SK-N-SH treated with all-trans-retinoic acid at 6 μM for 48 hours (cell line): ENCODE measurements around the gene PTPN13.

Experiments
- BACH2 ChIP-seq: fragments of 250-450 bp; sonication (Bioruptor Pico); IDR thresholded peaks from 2 replicates; pipeline ENCODE4 v1.9.0; 2021; ENCODE audit warnings: mild to moderate bottlenecking, borderline replicate concordance
- OSR1 ChIP-seq: fragments of 250-450 bp; sonication (Bioruptor Pico); IDR thresholded peaks from 2 replicates; pipeline ENCODE4 v1.8.0; 2022; ENCODE audit warnings: moderate library complexity, mild to moderate bottlenecking, inconsistent platforms
- TCF4 ChIP-seq: fragments of 250-450 bp; sonication (Bioruptor Pico); IDR thresholded peaks from 2 replicates; pipeline ENCODE4 v1.8.0; 2021; ENCODE audit warnings: mild to moderate bottlenecking, moderate library complexity, borderline replicate concordance
- TOX ChIP-seq: fragments of 250-450 bp; sonication (Bioruptor Pico); IDR thresholded peaks from 2 replicates; pipeline ENCODE4 v1.8.0; 2021; ENCODE audit warnings: mild to moderate bottlenecking, moderate library complexity, borderline replicate concordance
- ZFP3 ChIP-seq: fragments of 250-450 bp; sonication (Bioruptor Pico); IDR thresholded peaks from 2 replicates; pipeline ENCODE4 v1.5.0; 2020; ENCODE audit warnings: mild to moderate bottlenecking, moderate library complexity
- ZNF70 ChIP-seq: fragments of 450-650 bp; formaldehyde crosslinking; IDR thresholded peaks from 2 replicates; pipeline ENCODE4 v1.5.0; 2020; ENCODE audit warnings: mild to moderate bottlenecking, moderate library complexity
- TF ChIP-seq, protein P1 (sequence below): fragments of 250-450 bp; sonication (Bioruptor Pico); IDR thresholded peaks from 2 replicates; pipeline ENCODE4 v1.8.0; 2020; ENCODE audit warnings: mild to moderate bottlenecking, moderate library complexity, borderline replicate concordance

DNA sequence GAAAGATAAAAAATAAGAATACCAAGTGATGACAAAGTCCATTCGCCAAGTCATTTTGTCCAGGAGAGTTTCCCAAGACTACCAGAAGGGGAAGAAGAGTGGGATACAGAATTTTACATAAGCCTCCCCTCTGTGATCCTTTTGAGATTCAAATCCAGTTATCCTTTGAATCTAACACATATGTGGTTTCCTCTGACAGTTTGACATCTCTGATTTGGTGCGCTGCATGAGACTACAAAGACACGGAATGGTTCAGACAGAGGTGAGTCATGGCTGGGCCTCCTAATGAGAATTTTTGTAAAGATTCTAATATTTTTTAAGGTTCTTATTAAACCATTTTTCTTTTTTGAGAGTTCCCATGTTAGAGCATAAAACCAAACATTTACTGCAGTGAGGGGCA is 216.7 kb downstream of the PTPN13 start:
- TF ChIP-seq TOX (no peak), OSR1 (CRISPR knock-in tag) (no peak), BACH2 (CRISPR knock-in tag) (no peak), ZFP3 (CRISPR knock-in tag) (no peak), ZNF70 (CRISPR knock-in tag) (no peak), TCF4 (CRISPR knock-in tag) (no peak)
- TF ChIP-seq, protein P1, sequence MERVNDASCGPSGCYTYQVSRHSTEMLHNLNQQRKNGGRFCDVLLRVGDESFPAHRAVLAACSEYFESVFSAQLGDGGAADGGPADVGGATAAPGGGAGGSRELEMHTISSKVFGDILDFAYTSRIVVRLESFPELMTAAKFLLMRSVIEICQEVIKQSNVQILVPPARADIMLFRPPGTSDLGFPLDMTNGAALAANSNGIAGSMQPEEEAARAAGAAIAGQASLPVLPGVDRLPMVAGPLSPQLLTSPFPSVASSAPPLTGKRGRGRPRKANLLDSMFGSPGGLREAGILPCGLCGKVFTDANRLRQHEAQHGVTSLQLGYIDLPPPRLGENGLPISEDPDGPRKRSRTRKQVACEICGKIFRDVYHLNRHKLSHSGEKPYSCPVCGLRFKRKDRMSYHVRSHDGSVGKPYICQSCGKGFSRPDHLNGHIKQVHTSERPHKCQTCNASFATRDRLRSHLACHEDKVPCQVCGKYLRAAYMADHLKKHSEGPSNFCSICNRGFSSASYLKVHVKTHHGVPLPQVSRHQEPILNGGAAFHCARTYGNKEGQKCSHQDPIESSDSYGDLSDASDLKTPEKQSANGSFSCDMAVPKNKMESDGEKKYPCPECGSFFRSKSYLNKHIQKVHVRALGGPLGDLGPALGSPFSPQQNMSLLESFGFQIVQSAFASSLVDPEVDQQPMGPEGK (CRISPR knock-in tag) = no peak
